B cell (primary cell): ENCODE measurements around the gene GOLGA1.

ENCODE experiments used
- CTCF ChIP-seq: fragments of 200-600 bp; IDR thresholded peaks from one replicate; pipeline ENCODE4 v1.8.0; 2022; ENCODE audit warnings: antibody characterized with exemption, mild to moderate bottlenecking
- EZH2 ChIP-seq: IDR thresholded peaks from 2 replicates; pipeline ENCODE4 v1.6.1; 2012; ENCODE audit warnings: borderline replicate concordance, low read depth, mild to moderate bottlenecking, moderate library complexity, low read length; ENCODE audit not compliant: insufficient read depth, poor library complexity, severe bottlenecking

GRCh38 chr9:124929464-124929863, 11.4 kb downstream of the GOLGA1 start:
- TF ChIP-seq CTCF (no peak), EZH2 (no peak)
